Right lobe of liver (tissue), 4 donors: ENCODE results near the gene EXPH5.

Experiments used
- CTCF ChIP-seq, 4 donors: fragments of 200-600 bp in 3 of 4; fragments of 450-650 bp in 1 of 4; IDR thresholded peaks; one replicate each; pipeline versions ENCODE4 v1.5.1 to v1.8.0; 2016 to 2022; ENCODE audit warnings: antibody characterized with exemption in 4 of 4, mild to moderate bottlenecking in 2 of 4
- POLR2A ChIP-seq: fragments of 450-650 bp; IDR thresholded peaks from one replicate; pipeline ENCODE4 v1.6.1; 2017; ENCODE audit warnings: antibody characterized with exemption, mild to moderate bottlenecking
- donor health status: DM: no; HTN: no; CAD: no.
- donor health status: DM: no; HTN: no; CAD: no.
- donor health status: DM: no; HTN: yes; CAD: no.

DNA sequence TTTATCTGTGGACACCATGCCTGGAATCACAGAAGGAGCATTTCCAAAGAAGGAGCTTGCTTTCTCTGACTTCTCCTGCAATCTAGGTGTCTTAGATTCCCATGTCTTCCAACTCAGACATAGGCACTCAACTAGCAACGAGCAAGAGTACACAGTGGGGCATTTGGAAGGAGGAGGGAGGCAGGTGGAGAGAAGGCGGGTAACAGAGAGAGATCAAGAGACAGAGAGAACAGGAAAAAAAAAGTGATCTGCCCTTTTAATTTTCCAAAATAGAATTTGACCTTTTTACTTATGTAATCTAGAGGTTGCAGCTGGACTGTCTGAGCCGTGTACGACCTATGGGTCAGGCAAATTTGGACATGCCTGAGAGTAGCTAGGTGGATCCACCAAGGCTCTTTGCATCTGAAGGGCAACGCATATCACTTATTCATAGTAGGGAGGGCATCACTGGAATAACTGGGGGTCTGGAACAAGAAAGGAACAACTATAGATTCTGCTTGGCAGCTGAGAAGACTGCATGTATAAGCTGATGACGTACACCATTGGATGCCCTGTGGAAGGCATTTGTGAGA, 58.1 kb downstream of the EXPH5 start:
- TF ChIP-seq CTCF (IDR thresholded peaks at IDR 0.05) (no peak), POLR2A (no peak)
